CD4-positive, alpha-beta T cell treated with Interleukin-15 for 1 hour (primary cell): ENCODE data around the gene MUC20.
"Not testable (repeated sequence)": the region's sequence is repeated elsewhere in the genome, so short reads cannot be mapped to it uniquely, and the experiment has no call there.

ENCODE experiments used
- DNase-seq: peaks from one replicate; pipeline ENCODE4 v3.0.0-alpha.2; 2020

MUC20 gene

GRCh38 chr3:195774917-195775316, 54.1 kb downstream of the MUC20 start:
- no peak for DNase-seq

- no peak for DNase-seq
These were observed 57.2 kb downstream of the MUC20 start for GRCh38 chr3:195777975-195778374.

GRCh38 chr3:195781236-195781635, 60.5 kb downstream of the MUC20 start:
- DNase-seq = not testable (repeated sequence)
